H1 (cell line): ENCODE measurements around the gene ASAP3. TPM values are rescaled to one million over a fixed set of nuclear protein-coding genes. Genes with fewer than 3 reads are reported as not detected.

Experiments
- CTCF ChIA-PET: fragments of 300-600 bp; sonication (Branson Sonifier 250); formaldehyde crosslinking; loops from one replicate; lab custom pipeline; 2021; ENCODE audit not compliant: partially characterized antibody; lab: Charles Lee
- POLR2A ChIA-PET: fragments of 300-600 bp; sonication (Branson Sonifier 250); formaldehyde crosslinking; loops from one replicate; lab custom pipeline; 2021; ENCODE audit warnings: inconsistent platforms; ENCODE audit not compliant: partially characterized antibody; lab: Charles Lee
- DNase-seq, 2 experiments: peaks; one replicate each; pipeline versions ENCODE4 v3.0.0 to v3.0.0-alpha.2; 2010 to 2022; ENCODE audit warnings: low spot score in 2 of 2, low read depth in 1 of 2, mixed read lengths in 1 of 2
- FAIRE-seq: peaks from 2 replicates; lab custom pipeline; 2011; peaks lifted over from hg19 to GRCh38; lab: Jason Lieb, UNC
- H2AFZ ChIP-seq: 2 replicates; pipeline ENCODE4 v1.8.1; 2012; ENCODE audit warnings: low read length, inconsistent platforms
- H2AK5ac ChIP-seq: 2 replicates; pipeline ENCODE4 v1.6.1; 2013; ENCODE audit warnings: low read depth, low read length
- H2BK120ac ChIP-seq: replicated peaks from 2 replicates; pipeline ENCODE3; 2013; ENCODE audit warnings: low read depth, low read length, inconsistent platforms
- H2BK12ac ChIP-seq: 2 replicates; pipeline ENCODE4 v1.6.1; 2013; ENCODE audit warnings: low read depth, low read length
- H2BK15ac ChIP-seq: 2 replicates; pipeline ENCODE4 v1.6.1; 2013; ENCODE audit warnings: low read length
- H2BK20ac ChIP-seq: 2 replicates; pipeline ENCODE4 v1.6.1; 2013; ENCODE audit warnings: low read length
- H2BK5ac ChIP-seq: 2 replicates; pipeline ENCODE4 v1.6.1; 2013; ENCODE audit warnings: low read depth, low read length
- H3K14ac ChIP-seq: 2 replicates; pipeline ENCODE4 v1.6.1; 2013; ENCODE audit warnings: inconsistent platforms; ENCODE audit not compliant: insufficient read length
- H3K18ac ChIP-seq: 2 replicates; pipeline ENCODE4 v1.6.1; 2013; ENCODE audit warnings: low read length; ENCODE audit errors: extremely low read depth
- H3K23ac ChIP-seq: 2 replicates; pipeline ENCODE4 v1.6.1; 2013; ENCODE audit warnings: inconsistent platforms; ENCODE audit not compliant: insufficient read length
- H3K23me2 ChIP-seq: 2 replicates; pipeline ENCODE4 v1.6.1; 2013; ENCODE audit warnings: low read depth, low read length
- H3K27ac ChIP-seq: 2 replicates; pipeline ENCODE4 v1.6.1; 2011; ENCODE audit warnings: low read depth, low read length, inconsistent platforms
- H3K27me3 ChIP-seq, 4 experiments: replicated peaks in 1 of 4; 1 replicate in 1 of 4; 2 replicates in 3 of 4; pipeline versions ENCODE4 v1.6.1 to v1.8.1; 2011 to 2013; ENCODE audit warnings: low read length in 3 of 4, mild to moderate bottlenecking in 3 of 4, inconsistent platforms in 2 of 4, mixed read lengths in 2 of 4, moderate library complexity in 1 of 4; ENCODE audit not compliant: control insufficient read depth in 3 of 4, insufficient read depth in 3 of 4; ENCODE audit errors: extremely low read depth in 1 of 4
- H3K36me3 ChIP-seq, 4 experiments: 2 replicates each; pipeline versions ENCODE4 v1.6.1 to v1.8.1; 2011 to 2013; ENCODE audit warnings: mild to moderate bottlenecking in 4 of 4, low read length in 3 of 4, moderate library complexity in 2 of 4, control low read depth in 1 of 4, inconsistent platforms in 1 of 4; ENCODE audit not compliant: insufficient read depth in 4 of 4, control insufficient read depth in 2 of 4
- H3K4ac ChIP-seq: replicated peaks from 2 replicates; pipeline ENCODE3; 2013; ENCODE audit warnings: low read length, low read depth, mixed read lengths, inconsistent platforms; ENCODE audit not compliant: insufficient read length
- H3K4me1 ChIP-seq, 4 experiments: replicated peaks in 1 of 4; 1 replicate in 1 of 4; 2 replicates in 3 of 4; pipeline versions ENCODE4 v1.6.1 to v1.8.1; 2011 to 2013; ENCODE audit warnings: low read length in 3 of 4, inconsistent platforms in 2 of 4, mixed read lengths in 1 of 4; ENCODE audit not compliant: insufficient read depth in 4 of 4, control insufficient read depth in 3 of 4
- H3K4me2 ChIP-seq, 2 experiments: 2 replicates each; pipeline versions ENCODE4 v1.6.1 to v1.8.1; 2011 to 2013; ENCODE audit warnings: low read depth in 2 of 2, low read length in 2 of 2, control low read depth in 1 of 2, inconsistent platforms in 1 of 2, mild to moderate bottlenecking in 1 of 2; ENCODE audit not compliant: insufficient read depth in 1 of 2
- H3K4me3 ChIP-seq, 4 experiments: fragments of 200-600, 300-600 bp in 1 of 4; sonication (generic), shearing (Covaris generic), sonication (Bioruptor Twin) in 1 of 4; 2 replicates each; pipeline versions ENCODE4 v1.5.1 to v1.8.1; 2011 to 2016; ENCODE audit warnings: low read length in 4 of 4, low read depth in 3 of 4, control low read depth in 2 of 4, inconsistent platforms in 2 of 4, mild to moderate bottlenecking in 2 of 4, mixed read lengths in 1 of 4, moderate library complexity in 1 of 4; ENCODE audit not compliant: insufficient read depth in 2 of 4; ENCODE audit errors: extremely low read depth in 1 of 4
- H3K56ac ChIP-seq: replicated peaks from 2 replicates; pipeline ENCODE3; 2013; ENCODE audit warnings: low read depth, mild to moderate bottlenecking, mixed read lengths, low read length, inconsistent platforms; ENCODE audit not compliant: insufficient read length
- H3K79me1 ChIP-seq: 2 replicates; pipeline ENCODE4 v1.6.1; 2013; ENCODE audit warnings: low read depth, low read length, control low read depth
- H3K79me2 ChIP-seq, 2 experiments: 2 replicates each; pipeline versions ENCODE4 v1.6.1 to v1.8.1; 2012 to 2013; ENCODE audit warnings: low read length in 2 of 2, mild to moderate bottlenecking in 2 of 2, inconsistent platforms in 1 of 2; ENCODE audit not compliant: insufficient read depth in 2 of 2, control insufficient read depth in 1 of 2
- H3K9ac ChIP-seq, 4 experiments: replicated peaks in 1 of 4; 1 replicate in 1 of 4; 2 replicates in 3 of 4; pipeline versions ENCODE4 v1.6.1 to v1.8.1; 2011 to 2013; ENCODE audit warnings: low read depth in 3 of 4, low read length in 3 of 4, control low read depth in 2 of 4, mild to moderate bottlenecking in 2 of 4, moderate library complexity in 2 of 4, inconsistent platforms in 1 of 4; ENCODE audit errors: extremely low read depth in 1 of 4
- H3K9me3 ChIP-seq, 2 experiments: 2 replicates each; pipeline versions ENCODE4 v1.6.1 to v1.8.1; 2012 to 2013; ENCODE audit warnings: mild to moderate bottlenecking in 2 of 2, moderate library complexity in 2 of 2, control low read depth in 1 of 2, inconsistent platforms in 1 of 2, low read depth in 1 of 2, low read length in 1 of 2, mixed read lengths in 1 of 2; ENCODE audit not compliant: insufficient read depth in 2 of 2
- H4K20me1 ChIP-seq, 2 experiments: replicated peaks in 1 of 2; 2 replicates each; pipeline versions ENCODE3 to v1.8.1; 2011 to 2013; ENCODE audit warnings: inconsistent platforms in 2 of 2, low read length in 2 of 2, mild to moderate bottlenecking in 1 of 2; ENCODE audit not compliant: insufficient read depth in 2 of 2, control insufficient read depth in 1 of 2
- H4K5ac ChIP-seq: 2 replicates; pipeline ENCODE4 v1.6.1; 2013; ENCODE audit warnings: low read length, low read depth, mixed read lengths, inconsistent platforms; ENCODE audit not compliant: insufficient read length
- H4K8ac ChIP-seq: 2 replicates; pipeline ENCODE4 v1.8.0; 2013; ENCODE audit warnings: mild to moderate bottlenecking, moderate library complexity, low read length, inconsistent platforms; ENCODE audit not compliant: insufficient read depth; ENCODE audit errors: extremely low read depth
- H4K91ac ChIP-seq: replicated peaks from 2 replicates; pipeline ENCODE3; 2013; ENCODE audit warnings: low read length, mixed read lengths, inconsistent platforms; ENCODE audit not compliant: insufficient read length
- CEBPB ChIP-seq: IDR thresholded peaks from 2 replicates; pipeline ENCODE4 v1.6.1; 2012; ENCODE audit warnings: low read depth, low read length
- CHD1 ChIP-seq: IDR thresholded peaks from 2 replicates; pipeline ENCODE4 v1.6.1; 2012; ENCODE audit warnings: low read depth, low read length, improper control_type of control experiment
- GTF2F1 ChIP-seq: IDR thresholded peaks from 2 replicates; pipeline ENCODE4 v1.6.1; 2012; ENCODE audit warnings: low read depth, low read length, improper control_type of control experiment, borderline replicate concordance
- HDAC6 ChIP-seq: IDR thresholded peaks from one replicate; pipeline ENCODE4 v1.7.1; 2012; ENCODE audit warnings: low read depth, mild to moderate bottlenecking, inconsistent platforms, low read length, moderate library complexity
- KDM1A ChIP-seq: fragments of 200-600, 300-600 bp; sonication (generic); IDR thresholded peaks from 2 replicates; pipeline ENCODE4 v1.7.1; 2016; ENCODE audit warnings: mild to moderate bottlenecking, low read length, borderline replicate concordance
- POLR2A ChIP-seq, 2 experiments: IDR thresholded peaks; 1 replicate in 1 of 2; 2 replicates in 1 of 2; pipeline ENCODE4 v1.6.1; 2011; ENCODE audit warnings: low read depth in 2 of 2, low read length in 2 of 2, mild to moderate bottlenecking in 2 of 2; ENCODE audit errors: control extremely low read depth in 1 of 2
- POLR2AphosphoS5 ChIP-seq: IDR thresholded peaks from 2 replicates; pipeline ENCODE4 v1.6.1; 2011; ENCODE audit warnings: low read depth, low read length
- RAD21 ChIP-seq, 2 experiments: IDR thresholded peaks in 1 of 2; conservative IDR thresholded peaks in 1 of 2; 2 replicates each; pipeline ENCODE4 v1.6.1; 2011; ENCODE audit warnings: low read depth in 2 of 2, low read length in 2 of 2, improper control_type of control experiment in 1 of 2, inconsistent platforms in 1 of 2, mild to moderate bottlenecking in 1 of 2, moderate library complexity in 1 of 2
- RBBP5 ChIP-seq: IDR thresholded peaks from 2 replicates; pipeline ENCODE4 v1.7.1; 2012; ENCODE audit warnings: low read depth, mild to moderate bottlenecking, inconsistent platforms, low read length, moderate library complexity, borderline replicate concordance
- RXRA ChIP-seq: IDR thresholded peaks from 2 replicates; pipeline ENCODE4 v1.6.1; 2011; ENCODE audit warnings: low read depth, mild to moderate bottlenecking, low read length, moderate library complexity; ENCODE audit not compliant: insufficient read depth
- SP1 ChIP-seq: IDR thresholded peaks from 2 replicates; pipeline ENCODE4 v1.6.1; 2011; ENCODE audit warnings: low read depth, low read length
- SUZ12 ChIP-seq: fragments of 200-600 bp; sonication (generic); IDR thresholded peaks from 2 replicates; pipeline ENCODE4 v1.6.1; 2012; ENCODE audit warnings: mild to moderate bottlenecking, inconsistent platforms, low read length, moderate library complexity, mixed read lengths
- TAF1 ChIP-seq: IDR thresholded peaks from 2 replicates; pipeline ENCODE4 v1.6.1; 2011; ENCODE audit warnings: mild to moderate bottlenecking, low read depth, low read length
- TAF7 ChIP-seq: optimal IDR thresholded peaks from 2 replicates; pipeline ENCODE3; 2011; ENCODE audit warnings: low read depth, mild to moderate bottlenecking, inconsistent platforms, low read length, moderate library complexity, borderline replicate concordance
- TEAD4 ChIP-seq: IDR thresholded peaks from 2 replicates; pipeline ENCODE4 v1.6.1; 2012; ENCODE audit warnings: low read depth, low read length, inconsistent platforms, mixed read lengths
- YY1 ChIP-seq: IDR thresholded peaks from 2 replicates; pipeline ENCODE4 v1.6.1; 2011; ENCODE audit warnings: low read depth, mild to moderate bottlenecking, low read length
- WGBS, 2 experiments: shearing (Covaris generic) in 1 of 2; methylation state at CpG; one replicate each; pipeline versions ENCODE4 v1.1.6 to v1.1.7; 2013 to 2015; ENCODE audit warnings: low lambda C conversion rate in 2 of 2, mixed read lengths in 2 of 2, inconsistent platforms in 1 of 2, low coverage in 1 of 2, missing lambda C conversion rate in 1 of 2; ENCODE audit not compliant: insufficient replicate concordance in 2 of 2, insufficient coverage in 1 of 2, insufficient read length in 1 of 2; ENCODE audit errors: extremely low coverage in 1 of 2, missing lambda C conversion rate in 1 of 2; 5-methylcytosine and 5-hydroxymethylcytosine counted together
- polyA plus RNA-seq, 7 experiments: library from polyadenylated mRNA; depleted of rRNA in 3 of 7; stranded (reverse) in 5 of 7; unstranded in 2 of 7; fragments of >200 nt in 5 of 7; fragments of 200-250 nt in 2 of 7; gene quantifications; 1 replicate in 5 of 7; 2 replicates in 1 of 7; 4 replicates in 1 of 7; pipeline versions ENCODE4 v1.2.1 to v1.2.3, GENCODE V29; 2011 to 2013; ENCODE audit warnings: missing spikeins in 2 of 7, mixed read lengths in 2 of 7
- total RNA-seq: library from RNA; stranded (reverse); fragmentation: NEBNext Ultra II Directional; extraction: Animal tissue kit (Norgen Biotek cat#: 25700); gene quantifications from 2 replicates; pipeline ENCODE4 v1.2.1, GENCODE V29; 2021

Gene ASAP3
- total and polyA plus RNA-seq, 2 of the 8 experiments (the other 6 are each of a cell fraction or from before 2014, with no cell fraction given): 53.1 to 58.0 TPM

GRCh38 chr1:23430803-23431202, 53.2 kb downstream of the ASAP3 start:
- POLR2A ChIA-PET: no interaction called here
- no peak overlapping the region for H3K14ac ChIP-seq
- no peak overlapping the region for H3K4me2 ChIP-seq
- no peak overlapping the region for H4K5ac ChIP-seq
- H3K27me3 ChIP-seq: peaks cover 7 to 17% (median 11%) of the 10 kb centered on the region in 4 experiments
- no peak overlapping the region for H2AFZ ChIP-seq
- H4K8ac ChIP-seq: no peak overlapping the region
- no peak overlapping the region for H3K18ac ChIP-seq
- no peak overlapping the region for H3K4me3 ChIP-seq
- H3K9me3 ChIP-seq: no peaks in the 10 kb centered on the region
- no peak overlapping the region for H2BK120ac ChIP-seq
- FAIRE-seq (no peak), DNase-seq (no peak)
- no peak overlapping the region for H2BK15ac ChIP-seq
- H4K91ac ChIP-seq: no peak overlapping the region
- H3K79me1 ChIP-seq: no peaks in the 10 kb centered on the region
- peaks cover 4 to 38% (median 18%) of the 10 kb centered on the region in 4 experiments; a peak in 6 of 8 replicates for H3K36me3 ChIP-seq
- no peak overlapping the region for H3K27ac ChIP-seq
- WGBS, 2 experiments: 92% methylated on average over 8 of the region's 12 CpGs; no CpG with 5 or more reads in 1 of the 2 experiments
- no peaks in the 10 kb centered on the region for H3K4me1 ChIP-seq
- no peaks in the 10 kb centered on the region for H3K79me2 ChIP-seq
- 0 out of 2 replicates have a peak, but pooled peaks cover 1% of the 10 kb centered on the region for H3K23me2 ChIP-seq
- no peak overlapping the region for H3K4ac ChIP-seq
- H3K56ac ChIP-seq: no peak overlapping the region
- peaks cover 10 to 18% of the 10 kb centered on the region in 2 experiments for H4K20me1 ChIP-seq
- H2BK20ac ChIP-seq: no peak overlapping the region
- CTCF ChIA-PET: no interaction called here
- H3K9ac ChIP-seq: no peak overlapping the region
- no peak overlapping the region for H3K23ac ChIP-seq
- no peak overlapping the region for H2BK12ac ChIP-seq
- H2AK5ac ChIP-seq: no peak overlapping the region
- no peak overlapping the region for H2BK5ac ChIP-seq
- no peak for TF ChIP-seq POLR2A (IDR thresholded peaks at IDR 0.05; ENCODE audit: control extremely low read depth in 1 of 2, low read depth in 2 of 2, low read length in 2 of 2)
- TF ChIP-seq TAF1: no peak
- TF ChIP-seq TAF7: no peak
- no peak for TF ChIP-seq SUZ12
- TF ChIP-seq CHD1: no peak
- no peak for TF ChIP-seq TEAD4
- no peak for TF ChIP-seq HDAC6
- no peak for TF ChIP-seq POLR2AphosphoS5
- TF ChIP-seq GTF2F1: no peak
- no peak for TF ChIP-seq SP1
- no peak for TF ChIP-seq CEBPB
- no peak for TF ChIP-seq KDM1A
- no peak for TF ChIP-seq YY1
- TF ChIP-seq RXRA: no peak
- no peak for TF ChIP-seq RBBP5
- TF ChIP-seq RAD21 (IDR thresholded peaks at IDR 0.05 in 1 of 2, conservative IDR thresholded peaks at IDR 0.05 in 1 of 2; ENCODE audit: low read depth in 2 of 2, low read length in 2 of 2): no peak
